Caco-2 (cell line): ENCODE results near the gene ENTPD7. TPM values are rescaled to one million over a fixed set of nuclear protein-coding genes. Genes with fewer than 3 reads are reported as not detected.

ENCODE experiments used
- BruUV-seq: library from RNA; stranded (reverse); fragments of 400-500 nt; replicated peaks from 2 replicates; lab custom pipeline; 2021; lab: Mats Ljungman, UMichigan
- CTCF ChIA-PET: fragments of 300-600 bp; sonication (Branson Sonifier 250); formaldehyde crosslinking; loops from one replicate; lab custom pipeline; 2022; ENCODE audit warnings: antibody characterized with exemption; lab: Charles Lee
- POLR2A ChIA-PET: fragments of 300-600 bp; sonication (Branson Sonifier 250); formaldehyde crosslinking; loops from one replicate; lab custom pipeline; 2022; ENCODE audit warnings: antibody characterized with exemption; lab: Charles Lee
- DNase-seq, 2 experiments: peaks; one replicate each; pipeline versions ENCODE4 v3.0.0 to v3.0.0-alpha.2; 2020 to 2022
- H3K27me3 ChIP-seq: replicated peaks from 2 replicates; pipeline ENCODE4 v1.6.0; 2011; ENCODE audit warnings: low read length; ENCODE audit not compliant: control insufficient read depth, insufficient read depth
- H3K36me3 ChIP-seq: 2 replicates; pipeline ENCODE4 v1.5.1; 2011; ENCODE audit warnings: low read length; ENCODE audit not compliant: control insufficient read depth, insufficient read depth
- H3K4me1 ChIP-seq: fragments of 250-450 bp; sonication (Bioruptor Pico); 2 replicates; pipeline ENCODE4 v1.5.1; 2020; ENCODE audit warnings: mild to moderate bottlenecking
- H3K4me3 ChIP-seq: 2 replicates; pipeline ENCODE4 v1.5.1; 2011; ENCODE audit warnings: low read depth, mild to moderate bottlenecking, control low read depth, low read length
- H3K9me3 ChIP-seq: fragments of 250-450 bp; sonication (Bioruptor Pico); 2 replicates; pipeline ENCODE4 v1.5.1; 2020; ENCODE audit warnings: mild to moderate bottlenecking, moderate library complexity
- H3K27ac Mint-ChIP-seq: one replicate; pipeline ENCODE4 v1.8.0; 2022; ENCODE audit warnings: mixed read lengths; ENCODE audit not compliant: unreplicated experiment
- H3K27me3 Mint-ChIP-seq: one replicate; pipeline ENCODE4 v1.8.0; 2022; ENCODE audit warnings: mixed read lengths; ENCODE audit not compliant: insufficient read depth, unreplicated experiment
- H3K36me3 Mint-ChIP-seq: one replicate; pipeline ENCODE4 v1.8.0; 2022; ENCODE audit warnings: mild to moderate bottlenecking, mixed read lengths; ENCODE audit not compliant: insufficient read depth, unreplicated experiment
- H3K4me1 Mint-ChIP-seq: one replicate; pipeline ENCODE4 v1.8.0; 2022; ENCODE audit warnings: low read depth, mixed read lengths; ENCODE audit not compliant: unreplicated experiment
- H3K4me3 Mint-ChIP-seq: one replicate; pipeline ENCODE4 v1.8.0; 2022; ENCODE audit warnings: mild to moderate bottlenecking, moderate library complexity, mixed read lengths; ENCODE audit not compliant: unreplicated experiment
- H3K9me3 Mint-ChIP-seq: one replicate; pipeline ENCODE4 v1.8.0; 2022; ENCODE audit warnings: mixed read lengths; ENCODE audit not compliant: unreplicated experiment
- intact Hi-C: fragments of 100-400 bp; cut with micrococcal nuclease; formaldehyde crosslinking; loops from one replicate; pipeline ENCODE4 v1.10.0; 2022; ENCODE audit not compliant: unreplicated experiment
- total RNA-seq: library from RNA; stranded (reverse); gene quantifications from 2 replicates; pipeline ENCODE4 v1.2.3, GENCODE V29; 2022
- TF ChIP-seq, protein P1 (sequence below), 2 experiments: fragments of 200-600 bp in 1 of 2; IDR thresholded peaks; 1 replicate in 1 of 2; 2 replicates in 1 of 2; pipeline versions ENCODE4 v1.5.1 to v1.8.0; 2011 to 2022; ENCODE audit warnings: antibody characterized with exemption in 1 of 2, control low read depth in 1 of 2, inconsistent platforms in 1 of 2, low read depth in 1 of 2, low read length in 1 of 2, mild to moderate bottlenecking in 1 of 2, moderate library complexity in 1 of 2; ENCODE audit not compliant: insufficient read depth in 1 of 2, severe bottlenecking in 1 of 2, unreplicated experiment in 1 of 2

ENTPD7 gene
- total RNA-seq, 1 experiment from 2014 or later = 36.0 TPM

DNA sequence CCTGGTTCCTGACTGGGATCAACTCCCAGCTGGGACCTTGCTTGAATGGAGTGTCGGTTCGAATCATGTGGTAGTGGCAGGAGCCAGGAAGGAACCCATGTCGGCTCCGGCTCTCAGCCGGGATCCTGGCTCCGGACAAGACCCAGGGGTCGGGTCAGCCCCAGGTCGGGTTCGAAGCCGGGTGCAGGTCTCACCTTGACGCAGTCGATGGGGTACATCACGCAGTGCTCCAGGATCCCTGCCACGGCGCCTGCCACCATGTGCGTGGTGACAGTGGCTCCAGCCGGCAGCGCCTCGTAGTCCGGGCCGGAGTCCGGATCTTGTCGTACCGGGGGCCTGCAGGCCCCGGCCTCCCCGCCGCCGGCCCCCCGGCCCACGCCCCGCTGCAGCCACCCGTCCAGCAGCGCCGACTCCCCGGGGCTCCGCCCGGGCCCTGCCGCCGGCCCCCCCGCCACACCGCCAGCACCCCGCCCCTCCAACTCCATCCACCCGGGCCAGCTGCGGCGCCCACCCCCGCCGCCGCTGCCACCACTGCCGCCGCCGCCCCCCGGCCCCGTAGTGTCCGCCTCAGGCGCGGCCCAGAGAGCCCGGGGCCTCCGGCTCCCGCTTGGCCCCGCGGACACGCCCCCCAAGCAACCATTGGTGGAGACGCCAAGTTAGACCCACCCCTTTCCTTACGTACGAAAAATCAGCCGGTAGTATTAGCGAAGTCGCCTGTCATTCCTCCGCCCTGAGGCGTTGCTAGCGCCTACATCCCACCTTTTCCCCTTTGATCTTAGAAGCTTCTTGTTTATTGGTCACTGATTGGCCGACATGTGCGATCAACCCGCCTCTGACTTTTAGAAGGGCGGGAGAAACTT, 39.2 kb upstream of the ENTPD7 start, which contains the start of gene SLC25A28:
TSS of gene SLC25A28 (minus strand) at position 589 of the 860 bp plus-strand sequence. CDS start at position 485, 104 bp downstream.
- peak within 1 kb of the TSS; percentile 87 for H3K4me3 ChIP-seq
- peak in 1 of 2 experiments; percentile 99 for DNase-seq
- peak within 1 kb of the TSS; percentile 98 for H3K27ac Mint-ChIP-seq
- BruUV-seq = no TSS peak
- TF ChIP-seq, protein P1, sequence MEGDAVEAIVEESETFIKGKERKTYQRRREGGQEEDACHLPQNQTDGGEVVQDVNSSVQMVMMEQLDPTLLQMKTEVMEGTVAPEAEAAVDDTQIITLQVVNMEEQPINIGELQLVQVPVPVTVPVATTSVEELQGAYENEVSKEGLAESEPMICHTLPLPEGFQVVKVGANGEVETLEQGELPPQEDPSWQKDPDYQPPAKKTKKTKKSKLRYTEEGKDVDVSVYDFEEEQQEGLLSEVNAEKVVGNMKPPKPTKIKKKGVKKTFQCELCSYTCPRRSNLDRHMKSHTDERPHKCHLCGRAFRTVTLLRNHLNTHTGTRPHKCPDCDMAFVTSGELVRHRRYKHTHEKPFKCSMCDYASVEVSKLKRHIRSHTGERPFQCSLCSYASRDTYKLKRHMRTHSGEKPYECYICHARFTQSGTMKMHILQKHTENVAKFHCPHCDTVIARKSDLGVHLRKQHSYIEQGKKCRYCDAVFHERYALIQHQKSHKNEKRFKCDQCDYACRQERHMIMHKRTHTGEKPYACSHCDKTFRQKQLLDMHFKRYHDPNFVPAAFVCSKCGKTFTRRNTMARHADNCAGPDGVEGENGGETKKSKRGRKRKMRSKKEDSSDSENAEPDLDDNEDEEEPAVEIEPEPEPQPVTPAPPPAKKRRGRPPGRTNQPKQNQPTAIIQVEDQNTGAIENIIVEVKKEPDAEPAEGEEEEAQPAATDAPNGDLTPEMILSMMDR (IDR thresholded peaks at IDR 0.05; ENCODE audit: insufficient read depth in 1 of 2, low read depth in 1 of 2, low read length in 1 of 2, severe bottlenecking in 1 of 2, unreplicated experiment in 1 of 2) = no peak
- H3K36me3 ChIP-seq = no peaks in the 10 kb centered on the region
- no peaks in the 10 kb centered on the region for H3K27me3 Mint-ChIP-seq
- H3K36me3 Mint-ChIP-seq = peaks cover 14% of the 10 kb centered on the region
- H3K4me3 Mint-ChIP-seq = peak within 1 kb of the TSS; percentile 68
- ChIA-PET CTCF (interaction anchor here (0.6 to 2.4 kb wide), 7 partner anchors 8 to 184 kb away, joined by 3 to 9 read pairs (median 5); partner anchors contain the start of genes CUTC and ENTPD7), POLR2A (interaction anchor here (0.5 to 2.5 kb wide), 12 partner anchors 16 to 228 kb away, joined by 3 to 27 read pairs (median 4); partner anchors contain the start of genes COX15, CUTC, ENTPD7 and GOT1)
- intact Hi-C loops = loop anchor here (1.0 to 2.0 kb wide), 5 partner anchors 27 to 189 kb away; partner anchors contain the start of genes ABCC2, COX15, CUTC and ENTPD7
- peaks cover 8% of the 10 kb centered on the region for H3K4me1 ChIP-seq
- no peaks in the 10 kb centered on the region for H3K27me3 ChIP-seq
- H3K4me1 Mint-ChIP-seq = peaks cover 41% of the 10 kb centered on the region
- peaks cover 10% of the 10 kb centered on the region for H3K9me3 Mint-ChIP-seq
- H3K9me3 ChIP-seq = no peaks in the 10 kb centered on the region

DNA sequence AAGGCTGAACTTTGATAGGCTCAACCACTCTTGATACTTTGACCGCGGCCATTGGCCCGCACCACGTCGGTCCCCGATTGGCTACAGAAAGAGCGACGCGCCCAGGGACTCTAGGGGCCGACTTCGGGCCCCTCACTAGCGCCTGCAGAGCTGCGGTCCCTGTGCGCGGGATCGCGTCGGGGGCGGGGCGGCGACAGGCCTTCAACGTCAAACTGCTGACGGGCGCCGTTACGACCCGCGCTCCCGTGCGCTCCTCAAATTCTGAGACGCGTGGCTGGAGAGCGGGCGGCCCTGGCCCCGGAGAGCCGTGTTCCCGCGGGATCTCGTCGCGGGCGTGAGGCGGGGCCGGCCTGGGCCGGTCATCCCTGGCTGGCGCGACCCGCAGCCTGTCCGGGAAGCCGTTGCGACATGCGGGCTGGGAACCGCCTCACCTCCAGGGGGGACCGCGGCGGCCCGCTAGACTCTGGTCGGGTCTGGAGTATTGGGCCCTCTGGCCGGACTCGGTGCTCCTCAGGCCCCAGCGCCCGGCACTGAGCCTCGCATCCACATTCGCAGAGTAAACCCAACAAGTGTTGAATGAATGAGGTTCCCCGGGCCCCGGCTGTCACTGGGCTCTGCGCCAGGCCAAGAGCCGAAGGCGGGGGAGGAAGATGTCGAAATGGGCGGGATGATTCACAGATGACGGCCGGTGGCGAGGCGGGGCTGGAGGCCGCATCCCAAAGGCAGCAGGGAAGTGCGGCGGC, 38.4 kb upstream of the ENTPD7 start:
- Histone ChIP-seq H3K36me3 (no peaks in the 10 kb centered on the region), H3K4me3 (peak overlapping the region; percentile 71), H3K27me3 (no peaks in the 10 kb centered on the region), H3K9me3 (no peaks in the 10 kb centered on the region), H3K4me1 (peaks cover 8% of the 10 kb centered on the region)
- no TSS peak for BruUV-seq
- H3K36me3 Mint-ChIP-seq = peaks cover 14% of the 10 kb centered on the region
- TF ChIP-seq, protein P1 (IDR thresholded peaks at IDR 0.05; ENCODE audit: insufficient read depth in 1 of 2, low read depth in 1 of 2, low read length in 1 of 2, severe bottlenecking in 1 of 2, unreplicated experiment in 1 of 2) = peak in 1 of 2 experiments; percentile 14
- intact Hi-C loops = loop anchor here (1.0 to 2.0 kb wide), 5 partner anchors 26 to 190 kb away; partner anchors contain the start of genes ABCC2, COX15, CUTC and ENTPD7
- POLR2A ChIA-PET = interaction anchor here (0.5 to 2.5 kb wide), 16 partner anchors 17 to 1882 kb away, joined by 3 to 27 read pairs (median 4); partner anchors contain the start of genes COX15, CUTC, ENTPD7 and GOT1
- peak; percentile 91 to 97 for DNase-seq
- peaks cover 41% of the 10 kb centered on the region for H3K4me1 Mint-ChIP-seq
- H3K9me3 Mint-ChIP-seq = peaks cover 10% of the 10 kb centered on the region
- H3K27ac Mint-ChIP-seq = peak overlapping the region; percentile 98
- CTCF ChIA-PET = interaction anchor here (0.6 to 2.4 kb wide), 11 partner anchors 9 to 185 kb away, joined by 3 to 9 read pairs (median 5); partner anchors contain the start of genes CUTC and ENTPD7
- H3K27me3 Mint-ChIP-seq = no peaks in the 10 kb centered on the region
- H3K4me3 Mint-ChIP-seq = peak overlapping the region; percentile 68
